ENCODE results near the gene PTPRF. TPM values are rescaled to one million over a fixed set of nuclear protein-coding genes. Genes with fewer than 3 reads are reported as not detected.

PTPRF gene
- total RNA-seq, 3 donors from 2014 or later, result 0.86 to 0.95 (median 0.92) TPM

DNA sequence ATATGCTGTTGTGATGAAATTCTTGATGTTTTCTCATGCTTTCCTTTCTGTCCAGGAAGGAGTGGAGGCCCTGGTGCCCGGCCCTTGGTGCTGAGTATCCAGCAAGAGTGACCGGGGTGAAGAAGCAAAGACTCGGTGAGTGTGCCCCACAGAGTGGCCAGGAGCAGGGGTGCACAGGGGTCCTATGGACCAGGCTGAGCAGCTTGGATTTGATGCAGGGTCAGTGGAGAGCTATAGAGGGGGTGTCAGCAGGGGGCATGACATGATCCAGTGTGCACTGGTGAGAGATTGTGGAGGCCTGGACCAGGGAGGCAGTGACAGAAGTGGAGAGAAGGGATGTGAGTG is 7.4 kb downstream of the PTPRF start:
- no peak overlapping the region for H3K4me3 Mint-ChIP-seq
- H3K36me3 Mint-ChIP-seq (ENCODE audit: insufficient read depth), result no peaks in the 10 kb centered on the region
- no peak for ATAC-seq
- H3K4me1 Mint-ChIP-seq (ENCODE audit: low read depth), result peaks cover 2% of the 10 kb centered on the region
- H3K9me3 Mint-ChIP-seq, result no peaks in the 10 kb centered on the region
- peaks cover 1% of the 10 kb centered on the region for H3K27me3 Mint-ChIP-seq (ENCODE audit: low read depth)
- no peak for DNase-seq

GRCh38 chr1:43538969-43539368 is 8.3 kb downstream of the PTPRF start:
- Mint-ChIP-seq H3K4me1 (ENCODE audit: low read depth) (peaks cover 2% of the 10 kb centered on the region), H3K36me3 (ENCODE audit: insufficient read depth) (no peaks in the 10 kb centered on the region), H3K27me3 (ENCODE audit: low read depth) (peaks cover 1% of the 10 kb centered on the region), H3K4me3 (no peak overlapping the region), H3K9me3 (no peaks in the 10 kb centered on the region)
- no peak for DNase-seq
- ATAC-seq, result no peak

- H3K9me3 Mint-ChIP-seq, result no peaks in the 10 kb centered on the region
- peaks cover 1% of the 10 kb centered on the region for H3K27me3 Mint-ChIP-seq (ENCODE audit: low read depth)
- H3K4me1 Mint-ChIP-seq (ENCODE audit: low read depth), result peaks cover 2% of the 10 kb centered on the region
- DNase-seq (no peak), ATAC-seq (no peak)
- H3K36me3 Mint-ChIP-seq (ENCODE audit: insufficient read depth), result no peaks in the 10 kb centered on the region
- no peak overlapping the region for H3K4me3 Mint-ChIP-seq
Observed at GRCh38 chr1:43539726-43540434, 9.2 kb downstream of the PTPRF start.

GRCh38 chr1:43540653-43541071 is 10.0 kb downstream of the PTPRF start:
- no peak overlapping the region for H3K4me3 Mint-ChIP-seq
- no peak for ATAC-seq
- H3K36me3 Mint-ChIP-seq (ENCODE audit: insufficient read depth), result no peaks in the 10 kb centered on the region
- no peaks in the 10 kb centered on the region for H3K9me3 Mint-ChIP-seq
- peaks cover 1% of the 10 kb centered on the region for H3K27me3 Mint-ChIP-seq (ENCODE audit: low read depth)
- no peak for DNase-seq
- H3K4me1 Mint-ChIP-seq (ENCODE audit: low read depth), result peaks cover 2% of the 10 kb centered on the region

DNA sequence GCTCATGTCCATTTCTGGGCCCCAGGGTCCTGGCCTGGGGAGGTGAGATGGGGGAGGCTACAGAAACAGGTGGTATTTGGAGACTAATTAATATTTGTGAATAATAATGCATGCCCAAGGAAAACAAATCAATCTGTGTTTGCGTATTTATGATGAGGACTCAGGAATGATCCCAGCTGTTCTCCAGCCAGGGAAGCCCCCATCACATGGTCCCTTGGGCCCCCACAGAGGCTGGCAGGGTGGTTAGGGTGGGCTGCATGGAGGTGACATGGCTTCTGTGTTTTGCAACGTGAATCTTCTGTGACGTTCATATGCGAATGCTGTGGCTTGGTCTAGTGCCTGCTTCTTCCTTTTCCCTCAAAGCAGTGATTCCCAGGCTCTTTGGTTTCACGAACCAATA is 10.5 kb downstream of the PTPRF start:
- Mint-ChIP-seq H3K36me3 (ENCODE audit: insufficient read depth) (no peaks in the 10 kb centered on the region), H3K9me3 (no peaks in the 10 kb centered on the region), H3K4me1 (ENCODE audit: low read depth) (peaks cover 2% of the 10 kb centered on the region), H3K4me3 (no peak overlapping the region), H3K27me3 (ENCODE audit: low read depth) (peaks cover 1% of the 10 kb centered on the region)
- ATAC-seq, result no peak
- DNase-seq, result no peak

- H3K4me1 Mint-ChIP-seq (ENCODE audit: low read depth), result peaks cover 2% of the 10 kb centered on the region
- no peak overlapping the region for H3K4me3 Mint-ChIP-seq
- H3K36me3 Mint-ChIP-seq (ENCODE audit: insufficient read depth), result no peaks in the 10 kb centered on the region
- H3K27me3 Mint-ChIP-seq (ENCODE audit: low read depth), result peaks cover under 1% of the 10 kb centered on the region
- no peak for DNase-seq
- no peaks in the 10 kb centered on the region for H3K9me3 Mint-ChIP-seq
- ATAC-seq, result no peak
Observed at GRCh38 chr1:43541721-43542401, 11.2 kb downstream of the PTPRF start.

DNA sequence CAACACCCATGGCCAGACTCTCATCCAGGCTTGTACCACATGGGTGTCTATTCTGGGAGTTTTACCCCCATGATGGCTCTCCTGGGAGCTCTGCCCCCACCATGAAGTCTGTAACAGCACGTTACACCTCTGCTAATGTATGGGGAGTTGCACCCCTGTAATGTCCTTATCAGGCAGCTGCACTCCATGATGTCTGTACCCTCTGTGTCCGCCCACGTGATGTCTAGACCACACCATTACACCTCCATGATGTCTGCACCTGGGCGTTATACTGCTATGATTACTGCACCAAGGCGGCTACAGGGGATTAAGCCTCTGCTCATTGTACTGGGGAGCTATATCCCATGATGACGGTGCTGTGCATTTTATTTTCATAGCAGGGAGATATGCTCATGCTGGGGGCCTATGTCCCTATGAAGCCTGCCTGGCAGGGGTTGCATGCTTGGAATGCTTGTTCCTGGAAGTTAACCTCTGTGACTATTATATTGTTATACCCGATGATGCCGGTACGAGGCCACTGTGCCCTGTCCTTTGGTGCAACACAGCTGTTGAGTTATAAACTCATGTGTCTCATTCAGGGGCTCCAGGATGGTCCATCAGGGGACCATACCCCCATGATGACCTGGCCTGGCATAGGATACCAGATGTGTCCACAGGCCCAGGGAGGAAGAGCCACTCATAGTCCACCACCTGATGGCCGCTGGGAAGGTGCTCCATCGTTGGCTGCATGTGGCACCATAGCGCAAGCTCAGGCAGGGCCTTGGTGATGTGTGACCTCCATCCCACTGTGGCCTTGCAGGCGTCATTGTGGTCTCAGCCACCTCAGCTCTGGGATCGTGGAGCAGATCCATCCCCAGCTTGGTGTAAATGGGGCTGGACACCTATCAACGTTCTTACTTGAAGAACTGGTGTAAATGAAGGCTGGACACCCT is 12.1 kb downstream of the PTPRF start:
- H3K9me3 Mint-ChIP-seq, result no peaks in the 10 kb centered on the region
- H3K36me3 Mint-ChIP-seq (ENCODE audit: insufficient read depth), result no peaks in the 10 kb centered on the region
- no peak for ATAC-seq
- no peak for DNase-seq
- H3K4me3 Mint-ChIP-seq, result no peak overlapping the region
- H3K27me3 Mint-ChIP-seq (ENCODE audit: low read depth), result peaks cover under 1% of the 10 kb centered on the region
- peaks cover 2% of the 10 kb centered on the region for H3K4me1 Mint-ChIP-seq (ENCODE audit: low read depth)

GRCh38 chr1:43543567-43543966 is 12.9 kb downstream of the PTPRF start:
- H3K9me3 Mint-ChIP-seq, result no peaks in the 10 kb centered on the region
- ATAC-seq, result no peak
- no peak overlapping the region for H3K4me3 Mint-ChIP-seq
- H3K27me3 Mint-ChIP-seq (ENCODE audit: low read depth), result peaks cover 2% of the 10 kb centered on the region
- no peak for DNase-seq
- no peaks in the 10 kb centered on the region for H3K36me3 Mint-ChIP-seq (ENCODE audit: insufficient read depth)
- H3K4me1 Mint-ChIP-seq (ENCODE audit: low read depth), result peaks cover 2% of the 10 kb centered on the region

- ATAC-seq (no peak), DNase-seq (no peak)
- H3K36me3 Mint-ChIP-seq (ENCODE audit: insufficient read depth), result no peaks in the 10 kb centered on the region
- H3K4me3 Mint-ChIP-seq, result no peak overlapping the region
- H3K27me3 Mint-ChIP-seq (ENCODE audit: low read depth), result peaks cover 2% of the 10 kb centered on the region
- H3K9me3 Mint-ChIP-seq, result no peaks in the 10 kb centered on the region
- peaks cover under 1% of the 10 kb centered on the region for H3K4me1 Mint-ChIP-seq (ENCODE audit: low read depth)
Observed at GRCh38 chr1:43545339-43545694, 14.6 kb downstream of the PTPRF start.

DNA sequence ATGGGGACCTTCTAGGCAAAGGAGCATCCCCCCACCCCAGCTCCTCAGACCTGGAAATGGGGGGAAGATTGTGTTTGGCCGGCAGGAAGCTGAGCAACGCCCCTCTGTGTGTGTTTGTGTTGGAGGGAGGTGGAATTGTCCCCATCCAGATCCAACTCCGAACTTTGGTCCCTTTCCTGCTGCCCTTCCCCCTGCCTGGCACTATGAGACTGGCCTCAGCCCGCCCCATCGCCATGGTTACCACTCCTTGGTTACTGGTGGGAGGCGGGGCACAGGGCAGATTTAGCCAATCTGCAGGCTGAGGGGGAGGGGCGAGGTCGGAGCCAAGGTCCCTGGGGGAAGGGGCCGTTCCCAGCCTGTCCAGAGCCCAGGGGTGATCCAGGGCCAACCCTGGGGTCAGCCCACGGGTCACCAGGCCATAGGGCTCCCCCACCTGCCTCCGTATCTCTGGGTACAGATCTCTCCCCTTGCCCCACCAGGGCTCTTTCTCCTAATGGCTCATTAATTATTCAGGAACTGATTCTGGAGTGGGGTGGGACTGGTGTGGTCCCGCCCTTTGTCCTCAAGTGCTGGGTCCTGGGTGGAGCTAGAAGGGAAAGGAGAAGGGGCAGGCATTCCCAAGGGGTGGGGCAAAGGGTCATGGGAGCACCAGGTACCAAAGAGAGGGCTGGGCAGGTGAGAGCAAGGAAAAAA is 15.2 kb downstream of the PTPRF start:
- ATAC-seq (no peak), DNase-seq (no peak)
- no peak overlapping the region for H3K4me3 Mint-ChIP-seq
- H3K27me3 Mint-ChIP-seq (ENCODE audit: low read depth), result peaks cover 8% of the 10 kb centered on the region
- H3K9me3 Mint-ChIP-seq, result no peaks in the 10 kb centered on the region
- no peaks in the 10 kb centered on the region for H3K36me3 Mint-ChIP-seq (ENCODE audit: insufficient read depth)
- peaks cover 4% of the 10 kb centered on the region for H3K4me1 Mint-ChIP-seq (ENCODE audit: low read depth)

DNA sequence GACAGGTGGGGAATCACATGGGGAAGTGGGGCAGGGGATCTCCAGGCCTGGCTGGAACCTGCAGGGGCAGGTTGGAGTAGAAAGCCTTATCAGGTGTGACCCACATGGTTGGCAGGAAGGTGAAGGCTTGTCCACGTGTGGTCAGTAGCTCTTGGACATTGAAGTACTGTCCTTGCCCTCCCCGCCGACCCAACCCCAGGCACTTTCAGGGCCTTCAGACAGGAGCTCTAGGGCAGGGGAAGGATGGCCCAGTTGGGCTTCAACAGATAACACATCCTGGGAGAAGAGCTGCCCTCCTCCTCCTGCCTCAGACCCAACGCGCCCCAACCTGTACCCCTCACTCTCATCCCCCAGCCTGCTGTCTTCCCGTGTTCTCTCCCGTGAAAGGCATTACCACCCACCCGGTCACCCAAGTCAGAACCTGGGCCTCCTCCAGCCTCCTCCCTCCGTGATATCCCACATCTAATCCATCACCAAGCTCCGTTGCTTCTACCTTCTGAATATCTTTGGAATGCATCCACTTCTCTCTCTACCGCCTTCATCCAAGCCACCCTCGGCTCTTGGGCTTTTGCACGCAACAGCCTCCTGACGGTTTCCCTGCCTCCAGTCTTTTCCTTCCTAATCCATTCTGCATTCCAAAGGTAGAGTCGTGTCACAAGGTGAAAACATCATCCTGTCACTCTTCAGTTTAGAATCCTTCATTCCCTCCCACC is 15.9 kb downstream of the PTPRF start:
- Mint-ChIP-seq H3K4me3 (no peak overlapping the region), H3K9me3 (no peaks in the 10 kb centered on the region), H3K27me3 (ENCODE audit: low read depth) (peaks cover 10% of the 10 kb centered on the region), H3K4me1 (ENCODE audit: low read depth) (peaks cover 4% of the 10 kb centered on the region), H3K36me3 (ENCODE audit: insufficient read depth) (no peaks in the 10 kb centered on the region)
- DNase-seq, result no peak
- ATAC-seq, result no peak

DNA sequence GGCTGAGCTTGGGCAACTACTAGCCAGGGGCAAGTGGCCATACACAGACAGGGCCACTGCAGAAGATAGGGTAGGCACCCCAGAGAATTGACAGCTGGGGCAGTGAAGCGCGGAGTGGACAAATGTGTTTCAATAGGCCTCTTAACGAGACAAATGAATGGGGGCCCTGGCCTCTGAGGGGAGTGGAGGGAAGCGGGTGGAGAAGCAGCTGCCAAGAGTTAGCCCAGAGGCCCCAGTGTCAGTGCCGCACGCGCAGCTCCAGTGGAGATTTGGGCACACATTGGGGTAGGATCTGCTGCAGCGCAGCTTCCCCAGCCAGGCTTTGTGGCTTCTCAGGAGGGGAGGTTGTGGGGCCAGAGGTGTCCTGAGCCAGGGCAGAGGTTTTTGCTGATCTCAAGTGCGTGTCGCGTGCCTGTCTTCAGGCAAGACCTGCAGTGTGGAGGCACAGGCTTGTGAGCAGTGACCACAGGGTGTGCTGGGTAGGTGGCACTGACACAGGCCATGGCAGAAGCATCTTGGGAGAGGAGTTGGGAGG is 16.9 kb downstream of the PTPRF start:
- DNase-seq (no peak), ATAC-seq (no peak)
- Mint-ChIP-seq H3K27me3 (ENCODE audit: low read depth) (peaks cover 10% of the 10 kb centered on the region), H3K36me3 (ENCODE audit: insufficient read depth) (no peaks in the 10 kb centered on the region), H3K9me3 (no peaks in the 10 kb centered on the region), H3K4me3 (no peak overlapping the region), H3K4me1 (ENCODE audit: low read depth) (peaks cover 4% of the 10 kb centered on the region)
